Measurements from ENCODE around the gene NRXN3. TPM values are rescaled to one million over a fixed set of nuclear protein-coding genes. Genes with fewer than 3 reads are reported as not detected.

Gene NRXN3
- total and polyA plus RNA-seq, 2 of the 4 experiments (the other 2 are of a cell fraction), result 4.8 to 25.1 TPM

DNA sequence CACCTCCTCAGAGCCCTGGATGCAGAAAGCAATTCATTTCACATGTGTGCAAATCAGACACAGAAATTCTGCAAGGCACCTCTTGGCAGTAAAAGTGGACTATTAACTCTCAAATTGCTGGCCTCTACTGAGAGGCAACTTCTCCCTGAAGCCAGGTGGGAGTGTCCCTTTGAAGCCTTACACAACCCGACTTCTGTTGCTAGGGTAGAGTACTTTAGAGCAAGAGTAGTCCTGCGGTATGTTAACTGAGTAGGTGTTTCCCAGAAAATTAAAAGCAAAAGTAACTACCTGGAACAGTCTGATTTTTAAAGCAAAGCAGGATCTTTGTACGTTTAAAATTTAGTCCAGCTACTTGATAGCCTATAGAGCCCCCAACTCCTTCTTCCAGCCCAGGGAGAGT lies 1557.7 kb downstream of the NRXN3 start:
- no peak overlapping the region for H3K9ac ChIP-seq (ENCODE audit: low read depth, low read length)
- no peak overlapping the region for H3K4me3 ChIP-seq (ENCODE audit: insufficient read depth, low read depth, low read length)
- TF ChIP-seq MAFK (IDR thresholded peaks at IDR 0.05; ENCODE audit: low read depth, low read length) (no peak), POLR2A (IDR thresholded peaks at IDR 0.05; ENCODE audit: low read depth, low read length) (no peak), CHD1 (IDR thresholded peaks at IDR 0.05; ENCODE audit: low read depth, low read length) (no peak)
- H2AK5ac ChIP-seq (ENCODE audit: low read depth, low read length), result no peak overlapping the region
- no peak overlapping the region for H4K5ac ChIP-seq (ENCODE audit: low read depth, low read length)
- no peaks in the 10 kb centered on the region for H3K4me1 ChIP-seq (ENCODE audit: control insufficient read depth, insufficient read depth, low read length)
- H2BK20ac ChIP-seq (ENCODE audit: low read depth, low read length), result no peak overlapping the region
- no peak overlapping the region for H4K91ac ChIP-seq (ENCODE audit: insufficient read depth, low read depth, low read length)
- H3K36me3 ChIP-seq (ENCODE audit: control insufficient read depth, insufficient read depth, low read length), result no peaks in the 10 kb centered on the region
- DNase-seq (no peak), ATAC-seq (ENCODE audit: low read depth) (no peak)
- no peaks in the 10 kb centered on the region for H3K27me3 ChIP-seq (ENCODE audit: control insufficient read depth, insufficient read depth, low read length)
- no TSS peak for BruUV-seq (replicated peaks)
- H3K4ac ChIP-seq (ENCODE audit: low read depth, low read length), result no peak overlapping the region
- H2AFZ ChIP-seq (replicated peaks; ENCODE audit: low read length, poor library complexity), result no peak overlapping the region
- H3K18ac ChIP-seq (ENCODE audit: low read depth, low read length), result no peak overlapping the region
- WGBS, 2 experiments (ENCODE audit: extremely low coverage in 2 of 2, insufficient read length in 1 of 2), result no CpG with 5 or more reads among the region's 3 CpGs
- H3K79me1 ChIP-seq (ENCODE audit: low read depth in 1 of 2, low read length in 2 of 2), result no peaks in the 10 kb centered on the region
- CTCF ChIA-PET, result no interaction called here
- no peaks in the 10 kb centered on the region for H3K9me1 ChIP-seq (ENCODE audit: insufficient read depth, low read length)
- no peak overlapping the region for H2BK120ac ChIP-seq (ENCODE audit: low read depth, low read length)
- H3K4me2 ChIP-seq (ENCODE audit: low read depth, low read length), result no peak overlapping the region
- no peak overlapping the region for H4K8ac ChIP-seq (ENCODE audit: low read depth in 2 of 2, low read length in 2 of 2)
- dilution Hi-C loops (cut with HindIII; ENCODE audit: low sequenced_read_pairs, unreplicated experiment), result no loop called here
- H3K23ac ChIP-seq (ENCODE audit: low read depth, low read length), result no peak overlapping the region
- H3K14ac ChIP-seq (replicated peaks; ENCODE audit: low read depth, low read length), result no peak overlapping the region
- intact Hi-C loops (cut with micrococcal nuclease), result no loop called here
- in situ Hi-C loops (cut with MboI; ENCODE audit: low sequenced_read_pairs), result no loop called here
- H2AK9ac ChIP-seq (replicated peaks; ENCODE audit: low read depth, low read length, poor library complexity), result no peak overlapping the region
- H3K27ac ChIP-seq (ENCODE audit: insufficient read depth, low read length), result no peak overlapping the region
- no peaks in the 10 kb centered on the region for H4K20me1 ChIP-seq (ENCODE audit: insufficient read depth, low read length)
- no peak overlapping the region for H2BK15ac ChIP-seq (ENCODE audit: low read depth, low read length)
- H3K56ac ChIP-seq (ENCODE audit: extremely low read depth, insufficient read depth, low read length), result no peak overlapping the region
- POLR2A ChIA-PET (ENCODE audit: unreplicated experiment), result no interaction called here
- no peak overlapping the region for H2BK5ac ChIP-seq (ENCODE audit: low read depth, low read length, poor library complexity, severe bottlenecking)
- no peaks in the 10 kb centered on the region for H3K9me3 ChIP-seq (ENCODE audit: control insufficient read depth, insufficient read depth, low read length)

Measured in IMR-90 (cell line).